MCF 10A (cell line): ENCODE measurements around the gene POGK. TPM values are rescaled to one million over a fixed set of nuclear protein-coding genes. Genes with fewer than 3 reads are reported as not detected.

Experiments
- Bru-seq: library from RNA; stranded (reverse); fragments of 400-500 nt; gene quantifications from one replicate; lab custom pipeline; 2021; lab: Mats Ljungman, UMichigan
- BruChase-seq, 2 experiments: library from RNA; stranded (reverse); fragments of 400-500 nt; gene quantifications; one replicate each; lab custom pipeline; 2021; lab: Mats Ljungman, UMichigan
- BruUV-seq: library from RNA; stranded (reverse); fragments of 400-500 nt; replicated peaks from 2 replicates; lab custom pipeline; 2021; lab: Mats Ljungman, UMichigan
- CTCF ChIA-PET: fragments of 300-600 bp; sonication (Branson Sonifier 250); formaldehyde crosslinking; extraction: SDS; loops from one replicate; lab custom pipeline; 2021; ENCODE audit warnings: antibody characterized with exemption, inconsistent platforms; lab: Yijun Ruan, JAX
- POLR2A ChIA-PET: fragments of 300-600, 350-650 bp; sonication (Branson Sonifier 250); formaldehyde crosslinking; extraction: SDS; loops from one replicate; lab custom pipeline; 2020; ENCODE audit warnings: antibody characterized with exemption, inconsistent platforms; lab: Yijun Ruan, JAX
- DNase-seq: peaks from one replicate; pipeline ENCODE4 v3.0.0-alpha.2; 2018; ENCODE audit not compliant: unreplicated experiment
- H3K27ac Mint-ChIP-seq: one replicate; pipeline ENCODE4 v1.8.0; 2022; ENCODE audit warnings: mild to moderate bottlenecking, low read depth, mixed read lengths; ENCODE audit not compliant: unreplicated experiment
- H3K27me3 Mint-ChIP-seq: one replicate; pipeline ENCODE4 v1.8.0; 2022; ENCODE audit warnings: mixed read lengths; ENCODE audit not compliant: insufficient read depth, unreplicated experiment
- H3K36me3 Mint-ChIP-seq: one replicate; pipeline ENCODE4 v1.8.0; 2022; ENCODE audit warnings: mild to moderate bottlenecking, moderate library complexity, mixed read lengths; ENCODE audit not compliant: insufficient read depth, unreplicated experiment
- H3K4me1 Mint-ChIP-seq: one replicate; pipeline ENCODE4 v1.8.0; 2022; ENCODE audit warnings: mixed read lengths; ENCODE audit not compliant: insufficient read depth, unreplicated experiment
- H3K4me3 Mint-ChIP-seq: one replicate; pipeline ENCODE4 v1.8.0; 2022; ENCODE audit warnings: mild to moderate bottlenecking, moderate library complexity, mixed read lengths; ENCODE audit not compliant: unreplicated experiment
- H3K9me3 Mint-ChIP-seq: one replicate; pipeline ENCODE4 v1.8.0; 2022; ENCODE audit warnings: mixed read lengths; ENCODE audit not compliant: unreplicated experiment
- CTCF ChIP-seq: fragments of 200-600 bp; IDR thresholded peaks from one replicate; pipeline ENCODE4 v1.8.0; 2022; ENCODE audit warnings: antibody characterized with exemption, mild to moderate bottlenecking; ENCODE audit not compliant: unreplicated experiment
- intact Hi-C: fragments of 100-400 bp; cut with micrococcal nuclease; formaldehyde crosslinking; loops from 2 replicates; pipeline ENCODE4 v1.14.1; 2022
- long read RNA-seq: library from polyadenylated mRNA; stranded (forward); transcript quantifications from one replicate; pipeline ENCODE4 v2.0.0, GENCODE V29; 2022
- total RNA-seq: library from RNA; stranded (reverse); gene quantifications from 2 replicates; pipeline ENCODE4 v1.2.3, GENCODE V29; 2022

The POGK gene
- total RNA-seq (55.9 and 71.8 TPM in 2 replicates), Bru-seq, nascent RNA (percentile 95 among the genes with signal in this experiment), BruChase-seq, experiment 1, labeled RNA remaining after a 6-hour chase (percentile 94 among the genes with signal in this experiment), BruChase-seq, experiment 2, labeled RNA remaining after a 2-hour chase (percentile 98 among the genes with signal in this experiment)
- long read RNA-seq, full-length matches to known transcripts = 15 of 42 reads
- long read RNA-seq, partial matches to known transcripts = 13 of 42 reads
- long read RNA-seq, other reads (novel, unspliced or antisense) = 14 of 42 reads

GRCh38 chr1:166838766-166839599, at the start of gene POGK:
Gene POGK, plus strand, starts transcription at chr1:166839475. Its CDS starts 1,482 bp downstream, at chr1:166840957.
- H3K27ac Mint-ChIP-seq = peak within 1 kb of the TSS; percentile 96
- TF ChIP-seq CTCF = no peak
- peak within 1 kb of the TSS; percentile 90 for H3K4me3 Mint-ChIP-seq
- H3K4me1 Mint-ChIP-seq = peaks cover 47% of the 10 kb centered on the region
- intact Hi-C loops = loop anchor here (2.0 to 10.0 kb wide), 2 partner anchors 38 to 914 kb away; partner anchors contain the start of gene TADA1
- no peaks in the 10 kb centered on the region for H3K27me3 Mint-ChIP-seq
- DNase-seq = peak; percentile 95
- no peaks in the 10 kb centered on the region for H3K9me3 Mint-ChIP-seq
- TSS peak; percentile 93 for BruUV-seq
- CTCF ChIA-PET = interaction anchor here (0.6 to 3.1 kb wide), 17 partner anchors 14 to 908 kb away, joined by 3 to 12 read pairs (median 4); no protein-coding TSS in a partner anchor
- peaks cover 32% of the 10 kb centered on the region for H3K36me3 Mint-ChIP-seq
- POLR2A ChIA-PET = interaction anchor here (0.5 to 4.8 kb wide), 39 partner anchors 9 to 1141 kb away, joined by 3 to 46 read pairs (median 4); partner anchors contain the start of genes ALDH9A1 and TADA1

GRCh38 chr1:166796620-166797236, 42.5 kb upstream of the POGK start:
- H3K4me3 Mint-ChIP-seq = no peak overlapping the region
- H3K27ac Mint-ChIP-seq = no peak overlapping the region
- no peak for DNase-seq
- peaks cover 10% of the 10 kb centered on the region for H3K36me3 Mint-ChIP-seq
- H3K9me3 Mint-ChIP-seq = no peaks in the 10 kb centered on the region
- intact Hi-C loops = no loop called here
- peaks cover 10% of the 10 kb centered on the region for H3K27me3 Mint-ChIP-seq
- no TSS peak for BruUV-seq
- ChIA-PET CTCF (interaction anchor here (0.6 to 1.4 kb wide), 2 partner anchors 17 to 114 kb away, joined by 3 to 6 read pairs; no protein-coding TSS in a partner anchor), POLR2A (no interaction called here)
- H3K4me1 Mint-ChIP-seq = no peaks in the 10 kb centered on the region
- no peak for TF ChIP-seq CTCF

- Mint-ChIP-seq H3K9me3 (no peaks in the 10 kb centered on the region), H3K27me3 (no peaks in the 10 kb centered on the region), H3K4me1 (no peaks in the 10 kb centered on the region), H3K4me3 (no peak overlapping the region), H3K36me3 (no peaks in the 10 kb centered on the region), H3K27ac (no peak overlapping the region)
- DNase-seq = no peak
- no peak for TF ChIP-seq CTCF
- intact Hi-C loops = no loop called here
- no TSS peak for BruUV-seq
- CTCF ChIA-PET = interaction anchor here (0.7 to 2.1 kb wide), 2 partner anchors 10 to 16 kb away, joined by 3 to 6 read pairs; no protein-coding TSS in a partner anchor
- POLR2A ChIA-PET = no interaction called here
These were observed 30.3 kb upstream of the POGK start for GRCh38 chr1:166808952-166809351.
